HG03064 (cell line): ENCODE data around the gene MICAL2.

Experiments used
- ATAC-seq: cut with Tn5 transposase; IDR thresholded peaks from one replicate; pipeline ENCODE4 v1.9.1; 2021; ENCODE audit warnings: low read depth; ENCODE audit not compliant: unreplicated experiment

The MICAL2 gene

DNA sequence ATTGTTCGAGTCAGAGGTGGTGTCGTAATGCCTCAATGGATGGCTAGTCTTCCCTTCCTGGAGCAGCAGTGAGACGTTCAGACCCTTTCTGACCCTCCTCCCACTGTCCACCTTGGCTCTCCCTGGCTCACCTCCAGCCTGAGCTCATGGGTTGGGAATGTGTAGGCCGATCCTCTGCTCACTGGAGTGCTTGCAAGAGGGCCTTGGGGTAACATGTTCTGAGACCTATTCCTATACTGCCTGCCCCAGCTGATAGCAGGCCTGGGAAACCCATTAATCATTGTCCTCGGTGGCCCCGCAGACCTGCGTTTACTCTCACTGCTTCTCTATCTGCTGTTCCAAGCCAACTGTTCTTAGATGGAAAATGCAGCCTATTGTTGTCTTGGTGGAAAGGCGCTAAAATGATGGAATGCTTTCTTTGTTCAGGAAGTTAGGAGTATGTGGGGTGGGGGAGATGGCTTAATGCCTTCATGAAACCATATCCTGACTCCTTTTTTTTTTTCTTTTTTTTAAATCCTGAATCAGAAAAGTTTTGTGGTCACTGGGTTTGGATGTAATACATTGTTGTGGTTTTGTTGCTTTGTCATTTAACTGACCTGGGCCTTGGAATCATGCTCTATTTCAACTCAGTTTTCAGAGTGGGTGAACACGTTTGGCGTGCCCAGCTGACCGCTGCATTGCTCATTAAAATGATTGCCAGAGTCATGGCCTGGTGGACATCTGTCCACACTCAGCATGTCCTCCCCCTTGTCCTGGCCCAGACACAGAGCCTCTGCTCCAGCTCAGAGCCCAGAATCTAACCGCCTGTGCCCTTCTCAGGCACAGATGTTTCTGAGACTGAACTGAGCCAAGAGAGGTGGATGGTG, 72.5 kb downstream of the MICAL2 start:
- no peak for ATAC-seq

DNA sequence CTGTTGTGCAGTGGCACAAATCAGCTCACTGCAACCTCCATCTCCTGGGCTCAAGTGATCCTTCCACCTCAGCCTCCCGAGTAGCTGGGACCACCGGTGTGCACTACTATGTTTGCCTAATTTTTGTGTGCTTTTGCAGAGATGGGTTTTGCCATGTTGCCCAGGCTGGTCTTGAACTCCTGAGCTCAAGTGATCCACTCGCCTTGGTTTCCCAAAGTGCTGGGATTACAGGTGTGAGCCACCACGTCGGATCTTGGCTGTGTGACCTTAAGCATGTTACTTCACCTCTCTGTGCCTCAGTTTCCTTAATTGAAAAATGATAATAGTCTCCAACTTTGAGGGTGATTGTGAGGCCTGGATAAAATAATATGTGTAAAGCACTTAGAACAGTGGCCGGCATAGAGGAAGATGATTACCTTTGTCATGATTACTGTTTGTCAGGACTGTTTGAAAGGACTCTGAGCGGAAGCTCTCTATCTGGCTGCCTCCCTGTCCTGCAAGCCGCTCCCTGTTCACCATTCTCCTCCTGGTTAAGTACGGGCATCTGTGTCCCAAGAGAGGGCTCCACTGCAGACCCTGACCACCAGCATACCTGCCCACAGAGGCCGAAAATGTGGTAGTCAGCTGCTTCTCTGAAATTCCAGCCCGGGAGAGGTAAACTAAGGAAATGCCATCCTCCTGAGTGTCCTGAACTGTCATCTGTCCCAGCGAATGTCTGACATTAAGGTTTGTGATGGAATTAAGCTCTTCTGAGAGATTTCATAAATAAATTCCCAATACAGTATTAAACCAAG, 73.6 kb downstream of the MICAL2 start:
- no peak for ATAC-seq

DNA sequence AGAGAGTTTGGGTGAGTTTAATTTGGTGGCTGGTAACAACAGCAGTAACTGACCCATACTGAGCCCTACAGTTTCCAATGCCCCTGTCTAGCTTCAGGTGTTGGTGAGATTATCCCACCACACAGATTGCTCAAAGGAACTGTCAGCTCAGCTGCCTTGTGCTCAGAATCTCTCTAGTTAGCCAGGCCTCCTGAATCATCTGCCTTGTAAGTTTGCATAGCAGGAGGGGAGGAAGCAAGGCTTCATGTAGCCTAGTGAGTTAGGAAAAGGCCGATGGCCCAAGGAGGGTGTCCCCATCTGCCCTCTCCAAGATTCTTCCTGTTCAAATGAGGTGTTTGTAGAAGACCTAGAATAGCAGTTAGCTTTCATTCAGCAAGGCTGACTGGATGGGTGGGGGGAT, 74.3 kb downstream of the MICAL2 start:
- ATAC-seq: no peak

- ATAC-seq: no peak
Measured at GRCh38 chr11:12185106-12185690, 74.8 kb downstream of the MICAL2 start.

- ATAC-seq: no peak
Measured at GRCh38 chr11:12185914-12186313, 75.5 kb downstream of the MICAL2 start.

DNA sequence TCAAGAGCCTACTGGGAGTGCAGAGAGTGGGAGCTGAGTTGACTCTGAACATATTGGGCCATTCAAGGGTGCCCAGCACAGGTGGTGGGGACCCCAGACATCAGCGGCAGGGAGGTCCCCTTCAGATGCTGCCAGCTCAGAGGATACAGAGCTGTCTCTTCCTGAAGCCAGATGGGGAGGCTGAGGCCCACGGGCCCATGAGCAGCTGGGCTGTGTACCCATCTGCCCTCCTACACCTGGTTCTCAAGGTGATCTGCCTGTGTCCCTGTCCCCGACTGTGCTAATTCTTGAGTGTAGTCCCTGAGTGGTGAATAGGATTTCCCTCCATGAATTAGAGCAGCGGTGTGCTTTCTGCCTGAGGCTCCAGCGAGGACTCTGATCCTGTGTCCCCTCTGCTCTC, 76.3 kb downstream of the MICAL2 start:
- no peak for ATAC-seq

DNA sequence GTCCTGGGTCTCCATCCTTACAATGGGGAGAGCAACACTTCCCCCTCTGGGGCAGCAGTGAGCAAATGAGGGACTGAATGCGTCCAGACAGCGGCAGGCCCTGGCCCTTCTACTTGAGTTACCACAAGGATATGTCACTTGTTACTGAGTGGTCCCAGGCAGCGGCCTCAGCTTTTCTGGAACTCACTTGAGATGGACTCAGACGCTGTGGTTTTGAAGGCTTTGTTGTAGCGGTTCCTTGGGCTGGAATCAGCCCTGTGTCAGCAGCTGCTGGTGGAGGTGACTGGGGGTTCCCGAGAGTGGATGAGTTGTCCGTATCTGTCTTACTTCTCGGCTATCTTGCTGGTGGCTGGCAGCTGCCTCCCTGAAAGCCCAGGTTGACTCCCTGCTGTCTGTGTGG, 77.0 kb downstream of the MICAL2 start:
- peak; percentile 65 for ATAC-seq

- no peak for ATAC-seq
Measured at GRCh38 chr11:12188548-12189317, 78.3 kb downstream of the MICAL2 start.

DNA sequence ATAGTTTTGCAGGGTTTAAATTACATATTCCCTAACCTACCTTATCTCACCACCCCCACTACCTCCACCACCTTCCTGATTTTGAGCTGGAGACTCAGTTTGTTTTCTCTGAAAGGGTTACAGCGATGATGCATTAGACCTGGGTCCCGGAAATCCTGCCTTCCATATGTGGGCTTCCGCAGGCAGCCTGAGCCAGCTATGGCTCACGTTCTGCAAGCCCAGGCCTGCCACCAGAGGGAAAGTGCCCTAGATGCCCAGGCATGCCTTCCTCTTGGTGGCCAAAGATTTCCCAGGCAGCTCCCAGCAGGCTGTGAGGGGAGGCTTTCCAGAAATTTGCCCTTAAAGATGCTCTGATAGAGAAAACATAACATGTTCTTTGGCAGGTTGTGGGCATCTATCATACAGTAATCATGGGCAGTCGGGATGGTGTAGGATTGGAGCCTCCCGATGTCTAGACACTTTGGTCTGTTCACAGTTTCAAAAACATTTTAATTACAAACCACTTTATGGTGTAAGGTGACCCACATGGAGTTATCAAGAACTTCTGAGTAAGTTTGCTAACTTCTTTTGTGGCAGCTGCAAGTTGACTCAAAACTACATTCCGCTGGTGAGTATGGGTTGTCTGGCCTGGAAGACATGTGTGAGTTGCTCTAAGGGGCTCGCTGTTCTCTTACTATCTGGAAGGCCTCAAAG, 79.3 kb downstream of the MICAL2 start:
- no peak for ATAC-seq

- no peak for ATAC-seq
Measured at GRCh38 chr11:12190511-12190910, 80.1 kb downstream of the MICAL2 start.

- no peak for ATAC-seq
Measured at GRCh38 chr11:12192794-12193514, 82.6 kb downstream of the MICAL2 start.

DNA sequence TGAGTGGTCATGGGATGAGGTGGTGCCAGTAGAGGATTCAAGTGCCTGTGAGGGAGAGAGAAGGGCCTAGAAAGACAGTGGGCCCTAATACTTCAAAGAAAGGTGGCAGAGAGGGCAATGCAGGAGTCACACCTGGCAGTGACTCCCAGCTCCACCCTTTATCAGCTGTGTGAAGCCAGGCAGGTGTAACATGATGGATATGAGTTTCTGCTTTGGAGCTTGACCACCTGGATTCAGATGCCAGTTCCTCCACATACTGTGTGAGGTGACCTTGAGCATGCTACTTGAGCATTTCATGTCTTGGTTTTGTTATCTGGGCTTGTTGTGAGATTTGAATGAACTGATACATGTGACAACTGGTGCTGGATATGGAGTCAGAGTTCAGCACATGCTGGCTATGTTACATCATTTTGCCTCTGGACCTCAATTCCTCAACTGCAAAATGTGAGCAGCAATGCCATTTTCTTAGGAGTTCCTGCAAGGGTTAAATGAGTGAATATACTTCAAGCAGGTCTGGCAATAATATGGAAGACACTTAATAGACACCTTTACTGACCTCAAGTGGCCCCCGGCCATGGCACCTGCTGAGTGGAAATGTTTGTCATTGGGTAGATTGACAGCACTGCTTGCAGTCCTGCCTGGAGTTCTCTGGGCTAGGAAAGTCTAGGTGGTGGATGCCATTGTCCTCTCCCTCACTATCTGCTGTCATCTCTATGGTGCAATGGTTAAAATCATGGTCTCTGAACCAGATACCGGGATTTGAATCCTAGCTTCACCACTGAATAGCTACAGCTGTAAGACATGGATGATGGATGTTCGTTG, 83.3 kb downstream of the MICAL2 start:
- ATAC-seq: no peak

DNA sequence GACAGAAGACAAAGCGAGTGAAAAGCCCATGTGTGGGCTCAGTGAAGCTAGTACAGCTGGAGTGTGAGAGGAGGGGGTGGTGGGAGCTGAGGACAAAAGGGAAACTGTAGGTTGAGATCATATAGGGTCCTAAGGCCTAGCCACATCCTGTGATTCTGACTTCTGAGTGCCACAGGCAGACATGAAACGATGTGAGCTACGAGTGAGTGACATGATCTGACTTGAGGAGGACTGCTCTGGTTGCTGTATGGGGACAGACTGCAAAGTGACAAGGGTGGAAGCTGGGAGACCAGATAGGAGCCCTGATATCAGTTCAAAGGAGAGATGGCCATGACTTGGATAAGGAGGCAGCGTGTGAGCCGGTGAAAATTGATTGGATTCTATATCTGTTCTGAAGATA, 85.4 kb downstream of the MICAL2 start:
- ATAC-seq: peak; percentile 82

DNA sequence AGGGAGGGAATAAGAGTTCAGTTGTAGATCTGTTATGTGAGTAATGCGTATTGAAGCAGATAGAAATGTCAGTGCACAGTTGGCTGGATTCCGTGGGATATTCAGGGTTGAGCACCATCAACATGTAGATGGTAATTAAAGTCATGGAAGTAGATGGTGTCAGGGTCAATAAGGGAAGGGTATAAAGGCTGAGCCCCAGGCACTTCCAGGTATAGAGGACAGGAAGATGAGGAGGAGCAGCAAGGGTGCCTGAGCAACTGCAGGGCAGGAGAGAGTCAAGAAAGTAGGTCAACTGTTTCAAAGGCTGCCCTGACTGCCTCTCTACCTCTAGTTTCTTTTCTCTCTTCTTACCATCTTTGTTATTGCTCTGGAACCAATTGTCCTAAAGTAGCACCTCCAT, 85.9 kb downstream of the MICAL2 start:
- no peak for ATAC-seq

DNA sequence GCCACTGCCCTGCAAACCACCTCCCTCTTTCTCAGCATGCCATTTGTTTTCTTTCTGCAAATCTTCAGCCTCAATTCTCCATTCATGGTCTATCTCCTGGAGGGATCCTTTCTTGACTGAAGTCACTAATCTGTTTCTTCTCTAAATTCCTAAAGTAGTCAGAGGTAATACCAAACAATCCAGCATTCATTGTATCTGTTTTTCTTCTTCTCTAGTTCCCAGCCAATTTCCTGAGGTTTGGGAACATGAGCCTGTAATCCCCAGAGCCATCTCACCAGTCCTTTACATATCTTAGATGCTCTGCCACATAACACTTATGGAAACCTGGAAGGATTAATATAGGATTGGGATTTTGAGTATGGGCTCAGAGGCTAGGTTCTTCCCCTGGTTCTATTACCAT, 86.5 kb downstream of the MICAL2 start:
- no peak for ATAC-seq

- no peak for ATAC-seq
Measured at GRCh38 chr11:12198251-12199222, 88.1 kb downstream of the MICAL2 start.

DNA sequence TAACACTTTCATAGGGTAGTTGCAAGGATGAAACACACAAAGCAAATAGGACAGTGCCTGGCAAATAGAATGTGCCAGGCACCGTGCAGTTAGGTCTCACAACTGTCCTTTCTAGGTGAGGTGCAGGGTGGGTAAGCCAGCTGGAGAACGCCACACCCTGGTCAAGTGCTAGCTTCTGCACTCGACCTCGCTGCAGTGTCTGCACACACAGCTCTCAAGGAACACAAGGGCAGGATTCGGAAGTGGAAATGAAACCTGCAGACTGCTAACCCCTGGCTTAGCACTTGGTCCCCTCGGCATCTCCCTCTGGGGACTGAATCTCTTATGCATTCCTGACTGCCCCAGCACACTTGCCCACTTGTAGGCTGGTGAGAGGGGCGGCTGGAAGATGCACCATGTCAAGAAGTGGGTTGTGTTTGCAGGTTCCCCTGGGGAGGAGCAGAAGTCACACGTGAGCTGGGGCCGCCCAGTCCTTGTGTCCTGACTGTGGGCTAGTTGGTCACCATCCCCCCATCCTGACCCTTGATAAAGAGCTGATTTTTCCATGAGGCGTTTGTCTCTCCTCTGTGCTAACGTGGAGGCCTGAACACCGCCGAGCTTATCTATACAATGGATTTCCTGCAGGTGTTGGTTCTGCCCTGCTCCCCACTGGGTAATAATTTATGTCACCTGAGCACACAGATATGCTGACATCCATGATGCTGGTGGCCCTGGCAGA, 89.0 kb downstream of the MICAL2 start:
- ATAC-seq: no peak
